Right lobe of liver (tissue), 4 donors: Measurements from ENCODE around the gene SRM.
"Not testable (repeated sequence)": the region's sequence is repeated elsewhere in the genome, so short reads cannot be mapped to it uniquely, and the experiment has no call there.

Experiments used
- POLR2A ChIP-seq: fragments of 450-650 bp; IDR thresholded peaks from one replicate; pipeline ENCODE4 v1.6.1; 2017; ENCODE audit warnings: antibody characterized with exemption, mild to moderate bottlenecking
- TF ChIP-seq, protein P1 (sequence below), 4 donors: fragments of 200-600 bp in 3 of 4; fragments of 450-650 bp in 1 of 4; IDR thresholded peaks; one replicate each; pipeline versions ENCODE4 v1.5.1 to v1.8.0; 2016 to 2022; ENCODE audit warnings: antibody characterized with exemption in 4 of 4, mild to moderate bottlenecking in 2 of 4
- donor health status: DM: no; HTN: no; CAD: no.
- donor health status: DM: no; HTN: no; CAD: no.
- donor health status: DM: no; HTN: yes; CAD: no.

DNA sequence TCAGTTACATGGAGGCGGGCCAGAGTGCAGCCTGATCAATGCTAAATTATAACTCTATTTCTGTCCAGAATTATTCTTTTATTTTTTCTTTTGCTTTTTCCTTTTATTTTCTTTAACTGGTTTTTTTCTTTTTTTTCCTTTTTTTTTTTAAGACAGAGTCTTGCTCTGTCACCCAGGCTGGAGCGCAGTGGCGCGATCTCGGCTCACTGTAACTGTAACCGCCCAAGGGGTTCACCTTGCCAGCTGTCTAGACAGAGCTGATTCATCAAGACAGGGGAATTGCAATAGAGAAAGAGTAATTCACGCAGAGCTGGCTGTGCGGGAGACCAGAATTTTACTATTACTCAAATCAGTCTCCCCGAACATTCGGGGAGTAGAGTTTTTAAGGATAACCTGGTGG lies 8.7 kb downstream of the SRM start:
- TF ChIP-seq, protein P1, sequence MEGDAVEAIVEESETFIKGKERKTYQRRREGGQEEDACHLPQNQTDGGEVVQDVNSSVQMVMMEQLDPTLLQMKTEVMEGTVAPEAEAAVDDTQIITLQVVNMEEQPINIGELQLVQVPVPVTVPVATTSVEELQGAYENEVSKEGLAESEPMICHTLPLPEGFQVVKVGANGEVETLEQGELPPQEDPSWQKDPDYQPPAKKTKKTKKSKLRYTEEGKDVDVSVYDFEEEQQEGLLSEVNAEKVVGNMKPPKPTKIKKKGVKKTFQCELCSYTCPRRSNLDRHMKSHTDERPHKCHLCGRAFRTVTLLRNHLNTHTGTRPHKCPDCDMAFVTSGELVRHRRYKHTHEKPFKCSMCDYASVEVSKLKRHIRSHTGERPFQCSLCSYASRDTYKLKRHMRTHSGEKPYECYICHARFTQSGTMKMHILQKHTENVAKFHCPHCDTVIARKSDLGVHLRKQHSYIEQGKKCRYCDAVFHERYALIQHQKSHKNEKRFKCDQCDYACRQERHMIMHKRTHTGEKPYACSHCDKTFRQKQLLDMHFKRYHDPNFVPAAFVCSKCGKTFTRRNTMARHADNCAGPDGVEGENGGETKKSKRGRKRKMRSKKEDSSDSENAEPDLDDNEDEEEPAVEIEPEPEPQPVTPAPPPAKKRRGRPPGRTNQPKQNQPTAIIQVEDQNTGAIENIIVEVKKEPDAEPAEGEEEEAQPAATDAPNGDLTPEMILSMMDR (IDR thresholded peaks at IDR 0.05): not testable (repeated sequence)
- not testable (repeated sequence) for TF ChIP-seq POLR2A
